Measurements from ENCODE around the gene SLC22A24.

DNA sequence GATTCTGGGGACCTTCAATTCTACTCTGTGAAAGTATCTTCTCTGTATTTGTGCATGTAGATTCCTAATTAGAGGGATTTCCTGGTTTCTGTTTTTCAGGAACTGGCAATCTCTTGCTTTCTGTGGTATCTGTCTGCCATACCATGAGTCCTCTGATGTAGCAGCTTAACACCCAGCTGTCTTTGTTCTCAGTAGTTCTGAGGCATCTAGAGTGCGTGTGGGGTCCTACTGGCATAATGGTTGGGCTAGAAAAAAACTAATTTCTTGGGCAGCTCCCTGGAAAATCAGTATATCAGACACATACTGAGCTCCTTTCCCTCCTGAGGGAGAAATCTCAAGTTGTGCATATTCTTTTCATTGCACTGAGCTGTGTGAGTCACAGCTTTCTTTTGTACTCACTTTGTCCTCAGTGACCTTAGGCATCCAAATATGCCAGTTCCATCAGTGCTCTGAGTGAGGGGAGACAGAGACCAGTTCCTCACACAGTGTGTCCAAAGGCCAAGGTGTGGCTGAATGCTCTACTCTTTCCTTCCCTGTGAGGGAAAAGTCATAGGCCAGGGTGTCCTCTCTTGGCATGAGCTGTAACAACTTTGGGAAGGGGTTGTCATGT, 35.5 kb upstream of the SLC22A24 start:
- no peak for TF ChIP-seq RAD21 (conservative IDR thresholded peaks at IDR 0.05)
- no peak for TF ChIP-seq CTCF (IDR thresholded peaks at IDR 0.05; ENCODE audit: poor library complexity, severe bottlenecking)
- TF ChIP-seq EP300 (conservative IDR thresholded peaks at IDR 0.05; ENCODE audit: poor library complexity, severe bottlenecking) = no peak
- no peak for TF ChIP-seq POLR2AphosphoS5 (IDR thresholded peaks at IDR 0.05)
- no peak for TF ChIP-seq SMC3 (conservative IDR thresholded peaks at IDR 0.05; ENCODE audit: poor library complexity)
- no peak for TF ChIP-seq MXI1 (conservative IDR thresholded peaks at IDR 0.05; ENCODE audit: poor library complexity, severe bottlenecking)
- TF ChIP-seq REST (IDR thresholded peaks at IDR 0.05; ENCODE audit: borderline replicate concordance) = no peak
